Measurements from ENCODE around the gene ATR.

The ATR gene

DNA sequence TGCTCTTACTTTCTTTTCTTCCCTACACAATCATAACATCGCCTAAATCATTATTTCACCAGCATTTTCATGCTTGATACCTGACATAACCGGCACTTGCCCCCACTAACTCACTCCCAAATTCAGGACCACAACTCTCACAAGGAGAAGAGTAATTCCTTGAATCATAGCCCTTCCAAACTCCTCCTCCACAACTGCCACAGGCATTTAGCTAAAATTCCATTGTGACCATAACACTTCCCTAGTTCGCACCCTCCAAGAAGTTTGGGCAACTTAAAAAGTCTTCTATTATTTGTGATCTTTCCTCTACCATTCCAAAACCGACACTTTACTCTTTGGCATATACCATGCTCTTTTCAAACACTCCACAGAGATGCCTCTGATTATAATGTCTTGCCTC is 71.3 kb downstream of the ATR start:
- no peak for DNase-seq

DNA sequence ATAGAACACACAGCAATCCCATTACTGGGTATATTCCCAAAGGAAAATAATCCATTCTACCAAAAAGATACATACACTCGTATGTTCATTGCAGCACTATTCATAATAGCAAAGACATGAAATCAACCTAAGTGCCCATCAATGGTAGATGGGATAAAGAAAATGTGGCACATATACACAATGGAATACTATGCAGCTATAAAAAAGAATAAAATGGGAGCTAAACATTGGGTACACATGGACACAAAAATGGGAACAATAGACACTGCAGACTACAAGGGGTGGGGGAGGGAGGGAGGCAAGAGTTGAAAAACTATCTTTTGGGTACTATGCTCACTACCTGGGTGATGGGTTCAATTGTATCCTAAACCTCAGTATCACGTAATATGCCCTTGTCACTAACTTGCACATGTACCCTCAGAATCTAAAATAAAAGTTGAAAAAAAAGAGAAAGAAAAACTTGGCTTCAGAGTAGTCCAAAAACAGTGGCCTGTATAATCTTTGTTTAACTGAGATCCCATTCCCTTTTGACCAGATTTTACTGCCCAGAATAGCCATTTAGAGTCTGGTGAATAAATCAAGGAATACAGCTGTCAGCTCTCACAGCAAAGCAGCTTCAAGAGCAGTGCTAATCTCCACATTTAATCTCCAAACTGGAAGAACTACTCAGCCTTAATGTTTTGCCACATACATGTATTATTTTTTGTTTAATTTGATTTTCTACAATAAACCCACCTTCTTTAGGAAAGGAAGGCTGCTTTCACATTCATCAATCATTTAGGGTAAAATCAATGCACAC is 76.1 kb downstream of the ATR start:
- no peak for DNase-seq

- DNase-seq, result no peak
Observed at GRCh38 chr3:142501004-142501926, 77.3 kb downstream of the ATR start.

GRCh38 chr3:142500211-142500610 is 78.3 kb downstream of the ATR start:
- DNase-seq, result no peak

DNA sequence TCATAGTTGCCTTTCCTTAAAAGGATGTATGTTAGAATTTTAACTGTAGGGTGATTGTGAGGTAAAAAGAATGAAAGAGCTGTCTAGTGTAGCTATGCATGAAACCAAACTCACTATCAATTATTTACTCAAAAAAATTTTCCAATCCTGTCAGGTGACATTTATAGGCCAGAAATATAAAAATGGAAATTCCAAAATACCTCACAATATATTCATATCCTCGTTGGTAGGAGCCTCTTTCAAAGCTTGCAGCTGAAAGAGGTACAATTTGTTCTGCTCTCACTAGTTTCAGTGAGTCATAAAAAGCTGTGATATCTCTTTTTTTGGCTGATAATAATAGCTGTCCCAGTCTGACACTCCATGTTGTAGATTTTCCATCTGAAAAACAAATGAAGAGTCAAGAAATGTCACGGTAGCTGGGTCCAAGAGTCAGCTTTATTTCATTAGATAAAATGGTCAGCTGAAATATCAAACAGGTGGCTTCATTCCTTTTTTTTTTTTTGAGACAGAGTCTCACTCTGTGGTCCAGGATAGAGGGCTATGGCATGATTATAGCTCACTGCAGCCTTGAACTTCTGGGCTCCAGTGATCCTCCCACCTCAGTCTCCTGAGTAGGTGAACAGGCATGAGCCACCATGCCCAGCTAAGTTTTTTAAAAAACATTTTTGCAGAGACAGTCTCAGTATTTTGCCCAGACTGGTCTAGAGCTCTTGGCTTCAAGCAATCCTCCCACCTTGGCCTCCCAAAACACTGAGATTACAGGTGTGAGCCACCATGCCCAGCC is 79.9 kb downstream of the ATR start:
- DNase-seq, result no peak

DNA sequence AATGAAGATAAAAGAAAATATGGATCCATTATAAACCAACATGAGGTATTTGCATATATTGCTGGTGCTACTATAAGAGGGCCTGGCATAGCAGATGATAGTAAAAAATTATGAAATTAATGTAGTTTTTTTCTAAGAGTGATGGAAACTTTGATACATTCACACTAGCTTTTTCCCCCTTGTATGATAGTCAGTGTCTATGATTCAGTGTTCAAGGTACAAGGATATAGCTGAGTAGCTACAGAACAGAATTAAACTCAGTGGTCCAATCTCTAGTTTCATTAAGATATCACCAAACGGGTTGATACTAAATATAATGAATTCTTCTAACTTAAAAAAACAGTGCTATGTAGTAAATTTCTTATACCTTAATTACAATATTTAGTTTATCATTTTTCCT is 80.8 kb downstream of the ATR start:
- DNase-seq, result no peak

DNA sequence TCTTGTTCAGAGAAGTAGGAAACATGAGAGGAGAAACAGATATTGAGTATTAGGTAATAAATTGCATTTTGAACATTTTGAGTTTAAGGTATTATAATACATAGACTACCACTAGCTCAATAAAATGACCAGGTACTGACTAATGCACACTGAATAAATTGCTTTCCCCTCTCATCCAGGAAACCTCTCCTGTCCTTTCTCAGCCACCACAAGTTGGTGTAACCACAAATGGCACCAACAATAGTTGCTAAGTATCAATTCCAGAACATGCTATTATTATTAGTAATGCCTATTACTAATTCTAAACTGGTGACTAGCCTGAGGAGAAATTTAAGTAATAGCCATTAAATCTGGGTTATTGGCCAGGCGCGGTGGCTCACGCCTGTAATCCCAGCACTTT is 83.4 kb downstream of the ATR start:
- DNase-seq, result no peak

DNA sequence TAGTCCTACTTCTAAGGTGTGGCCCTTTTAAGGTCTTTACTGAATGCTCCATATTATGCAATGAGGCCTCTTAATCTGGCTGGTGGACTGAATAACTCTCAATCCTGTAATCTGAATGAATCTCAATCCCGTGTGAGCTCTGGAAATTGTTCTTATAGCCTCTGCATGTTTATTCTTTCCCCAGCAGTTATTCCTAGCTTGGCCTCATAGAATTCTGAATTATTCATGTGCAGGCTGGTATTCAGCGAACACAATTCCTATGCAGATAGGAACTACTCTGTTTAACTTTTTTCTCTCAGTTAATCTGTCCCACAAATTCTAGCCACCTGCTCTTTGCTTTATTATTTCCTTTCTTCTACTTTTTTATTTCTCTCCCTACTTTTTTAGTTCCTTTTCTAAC is 86.3 kb downstream of the ATR start:
- no peak for DNase-seq

GRCh38 chr3:142489572-142490323 is 88.8 kb downstream of the ATR start:
- DNase-seq, result no peak

DNA sequence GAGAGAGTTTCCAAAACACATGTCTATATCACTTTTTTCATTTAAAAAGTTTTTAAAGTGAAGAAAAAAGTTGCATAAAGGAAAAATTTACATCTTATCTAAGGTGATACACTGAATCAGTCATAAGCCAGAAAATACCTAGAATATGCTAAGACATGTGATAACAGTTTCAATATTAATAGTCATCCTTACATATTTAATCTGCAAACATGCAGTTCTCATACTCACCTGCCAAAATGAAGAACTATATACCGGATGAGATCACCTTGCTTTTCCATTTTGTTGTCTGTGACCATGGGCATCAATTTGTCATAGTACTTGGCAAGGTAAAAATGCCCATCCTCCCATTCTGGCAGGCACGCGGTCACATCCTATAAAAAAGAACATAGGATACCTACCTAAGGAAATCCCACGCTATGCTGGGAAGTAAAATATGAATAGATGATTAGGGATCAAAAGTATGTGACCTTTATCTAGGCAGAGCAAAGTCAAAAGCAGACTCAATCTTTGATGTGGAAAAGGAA is 93.6 kb downstream of the ATR start:
- DNase-seq, result no peak

DNA sequence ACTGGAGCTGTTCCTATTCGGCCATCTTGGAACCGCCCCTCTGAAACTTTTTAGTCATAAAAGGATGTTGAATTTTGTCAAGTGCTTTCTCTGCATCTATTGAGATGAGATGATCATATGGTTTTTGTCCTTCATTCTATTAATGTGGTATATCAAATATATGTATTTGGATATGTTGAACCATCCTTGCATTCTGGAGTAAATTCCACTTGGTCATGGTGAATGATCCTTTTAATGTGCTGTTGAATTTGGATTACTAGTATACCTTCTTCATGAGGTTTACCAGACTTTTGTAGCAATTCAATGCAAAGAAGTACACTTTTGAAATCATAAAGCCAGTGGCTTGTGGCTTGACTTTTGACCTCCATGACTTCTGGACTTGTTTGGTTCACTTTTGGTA is 97.3 kb downstream of the ATR start:
- DNase-seq, result no peak

DNA sequence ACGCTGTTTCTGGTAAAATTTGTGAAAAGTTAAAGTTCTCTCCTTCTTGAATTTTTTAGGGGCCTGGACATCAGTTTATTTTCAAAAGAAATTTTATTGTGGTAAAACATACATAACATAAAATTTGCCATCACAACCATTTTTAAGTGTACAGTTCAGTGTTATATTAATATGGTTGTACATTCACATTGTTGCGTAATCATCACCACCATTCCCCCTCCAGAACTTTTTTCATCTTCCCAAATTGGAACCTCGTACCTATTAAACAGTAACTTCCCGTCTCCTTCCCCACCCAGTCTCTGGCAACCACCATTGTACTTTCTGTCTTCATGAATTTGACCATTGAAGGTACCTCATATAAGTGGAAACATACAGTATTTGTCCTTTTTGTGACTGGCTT is 107.7 kb downstream of the ATR start:
- no peak for DNase-seq

DNA sequence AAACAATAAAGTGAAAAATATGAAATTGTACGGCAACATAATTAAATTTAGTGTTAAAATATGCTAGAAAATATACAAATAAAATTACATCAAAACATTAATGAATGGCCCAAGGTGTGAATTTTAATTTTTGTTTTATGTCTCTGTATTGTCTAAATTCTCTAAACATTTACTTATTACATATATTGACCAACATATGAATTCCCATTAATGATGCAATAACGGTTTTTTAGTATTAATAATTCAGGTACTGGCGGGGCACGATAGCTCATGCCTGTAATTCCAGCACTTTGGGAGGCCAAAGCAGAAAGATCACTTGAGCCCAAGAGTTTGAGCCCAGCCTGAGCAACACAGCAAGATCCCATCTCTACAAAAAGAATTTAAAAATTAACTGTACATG is 110.1 kb downstream of the ATR start:
- no peak for DNase-seq

DNA sequence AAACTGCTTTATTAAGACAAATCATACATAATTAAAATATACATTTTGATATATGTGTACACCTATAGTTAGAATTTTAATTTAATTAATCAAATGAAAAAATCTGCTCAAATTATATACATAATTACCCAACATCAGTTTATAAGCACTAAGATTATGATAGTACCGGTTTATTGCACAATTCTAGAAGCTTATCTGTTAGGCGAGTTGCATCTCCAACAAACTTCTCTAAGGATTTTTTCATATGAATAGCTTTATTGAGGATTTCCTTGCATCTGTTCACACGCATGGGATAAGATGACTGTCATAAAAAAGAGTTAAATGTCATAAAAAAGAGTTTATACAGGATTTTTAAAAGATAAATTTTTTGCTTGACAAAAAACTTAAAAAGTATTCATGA is 110.8 kb downstream of the ATR start:
- no peak for DNase-seq

DNA sequence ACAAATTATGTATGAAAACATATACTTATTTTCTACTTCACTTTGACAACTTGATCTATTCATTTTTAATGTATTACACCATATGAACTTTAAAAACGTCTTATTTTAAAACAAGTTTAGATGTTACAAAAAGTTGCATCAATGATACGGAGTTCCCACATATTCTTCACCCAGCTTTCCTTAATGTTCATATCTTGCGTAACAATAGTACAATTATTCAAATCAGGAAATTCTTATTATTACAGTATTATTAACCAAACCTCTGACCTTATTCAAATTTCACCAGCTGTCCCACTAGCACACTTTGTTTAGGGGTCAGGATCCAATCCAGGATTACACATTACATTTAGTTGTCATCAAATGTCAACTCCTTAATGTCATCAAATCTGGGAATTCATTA is 117.8 kb downstream of the ATR start:
- DNase-seq, result no peak

DNA sequence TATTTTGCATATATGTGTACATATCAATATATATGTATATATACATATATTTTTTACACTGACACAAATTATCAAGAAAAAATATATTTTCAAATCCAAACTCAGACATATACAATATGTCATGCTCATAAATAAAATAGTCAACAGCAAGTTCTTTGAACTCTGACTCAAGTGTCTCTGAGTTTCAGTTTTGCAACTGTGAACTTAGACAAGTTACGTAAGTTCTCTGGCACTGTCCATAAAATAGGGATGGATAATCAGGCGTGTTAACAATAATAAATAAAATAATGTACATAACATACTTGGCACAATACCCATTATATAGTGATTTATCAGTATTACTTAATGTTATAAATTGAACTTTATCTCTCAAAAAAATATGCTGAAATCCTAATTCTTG is 118.6 kb downstream of the ATR start:
- DNase-seq, result no peak

DNA sequence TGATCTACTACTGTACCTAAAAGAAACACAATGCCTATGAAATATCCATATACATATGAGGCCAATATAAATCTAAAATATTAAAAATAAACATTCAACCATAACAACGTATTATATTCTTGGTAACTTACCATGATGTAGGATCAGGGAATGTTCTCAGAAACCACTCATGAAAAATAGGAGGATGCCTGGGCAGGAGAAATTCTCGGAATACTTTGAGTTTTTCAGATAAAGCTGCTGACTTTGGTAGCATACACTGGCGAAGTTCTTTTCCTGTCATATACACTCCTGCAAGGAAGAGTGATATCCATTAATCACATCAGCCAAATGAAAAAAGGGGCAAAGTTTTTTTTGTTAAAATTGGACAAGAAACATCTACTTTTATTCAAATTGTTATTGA is 119.4 kb downstream of the ATR start:
- DNase-seq, result no peak

DNA sequence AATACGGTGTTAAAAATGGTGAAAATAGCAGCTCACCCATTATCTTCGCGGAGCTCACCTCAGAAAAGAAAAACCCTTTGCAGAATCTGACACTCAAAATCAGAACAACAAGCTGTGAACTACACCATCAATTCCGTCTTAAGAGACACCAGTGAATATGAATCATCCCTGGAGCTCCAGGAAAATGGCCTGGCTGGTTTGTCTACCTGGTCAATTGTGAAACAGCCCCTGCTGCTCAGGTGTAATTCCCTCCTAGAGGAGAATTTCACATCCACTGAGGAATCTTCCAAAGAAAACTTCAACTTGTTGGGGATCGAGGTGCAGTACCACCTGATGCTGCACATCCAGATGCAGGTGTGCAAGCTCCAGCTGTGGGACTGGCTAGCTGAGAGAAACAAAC is 127.7 kb downstream of the ATR start:
- no peak for DNase-seq

DNA sequence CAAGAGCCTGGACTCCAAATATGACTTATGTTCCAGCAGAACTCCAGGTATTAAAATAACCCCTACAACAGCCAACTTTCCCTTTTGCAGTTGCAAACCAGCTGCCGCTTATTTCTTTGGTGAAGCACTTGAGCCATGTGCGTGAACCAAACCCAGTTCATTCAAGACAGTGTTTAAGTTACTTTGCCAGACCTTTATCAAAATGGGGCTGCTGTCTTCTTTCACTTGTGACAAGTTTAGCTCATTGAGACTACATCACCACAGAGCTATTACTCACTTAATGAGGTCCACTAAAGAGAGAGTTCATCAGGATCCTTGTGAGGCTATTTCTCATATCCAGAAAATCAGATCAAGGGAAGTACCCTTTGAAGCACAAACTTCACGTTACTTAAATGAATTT is 128.3 kb downstream of the ATR start:
- no peak for DNase-seq

- peak; percentile 97 for DNase-seq
Observed at GRCh38 chr3:142447852-142448823, 130.4 kb downstream of the ATR start, which contains the start of gene XRN1. Gene XRN1, minus strand, starts transcription at chr3:142448037. Its CDS starts 93 bp downstream, at chr3:142447944.

- DNase-seq, result peak; percentile 42
Observed at GRCh38 chr3:142447301-142447851, 131.2 kb downstream of the ATR start.
